ENCODE data around the gene NOC3L. TPM values are rescaled to one million over a fixed set of nuclear protein-coding genes. Genes with fewer than 3 reads are reported as not detected.
A peak's percentile ranks its signal among the peaks of the same experiment; 100 is the strongest.

Gene NOC3L
- total and polyA plus RNA-seq, 10 of the 15 experiments (the other 5 are each of a cell fraction or from before 2014, with no cell fraction given), result 27.8 to 51.4 (median 40.5) TPM

DNA sequence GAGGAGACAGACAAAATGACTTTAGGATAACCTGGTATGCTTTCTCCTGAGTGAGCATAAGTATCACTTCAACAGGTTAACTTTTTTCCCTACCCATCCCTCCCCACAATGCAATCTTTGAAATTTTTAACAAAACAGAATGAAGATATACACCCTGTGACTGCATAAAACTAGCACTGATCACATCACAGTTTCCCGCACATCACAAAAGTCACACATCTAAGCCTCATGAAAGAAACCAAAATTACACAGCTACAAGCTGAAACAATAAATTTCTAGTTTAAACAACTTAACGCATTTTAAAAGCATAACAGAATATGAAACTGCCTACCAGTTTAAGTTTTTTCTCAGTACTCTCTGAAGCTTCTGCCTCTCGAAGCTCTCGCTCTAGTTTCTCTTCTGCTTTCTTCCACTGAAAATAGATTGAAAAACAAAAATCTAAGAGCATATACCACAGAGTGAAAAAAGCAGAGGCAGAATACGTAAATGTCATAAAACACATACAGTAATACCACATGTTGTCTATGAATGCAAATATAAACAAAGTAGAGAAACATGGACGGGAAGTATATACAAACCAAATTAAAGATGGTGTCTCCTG lies 18.1 kb downstream of the NOC3L start (continued):
- TF ChIP-seq RAD51 (IDR thresholded peaks at IDR 0.05), result peak; percentile 33
- TF ChIP-seq, protein P1, sequence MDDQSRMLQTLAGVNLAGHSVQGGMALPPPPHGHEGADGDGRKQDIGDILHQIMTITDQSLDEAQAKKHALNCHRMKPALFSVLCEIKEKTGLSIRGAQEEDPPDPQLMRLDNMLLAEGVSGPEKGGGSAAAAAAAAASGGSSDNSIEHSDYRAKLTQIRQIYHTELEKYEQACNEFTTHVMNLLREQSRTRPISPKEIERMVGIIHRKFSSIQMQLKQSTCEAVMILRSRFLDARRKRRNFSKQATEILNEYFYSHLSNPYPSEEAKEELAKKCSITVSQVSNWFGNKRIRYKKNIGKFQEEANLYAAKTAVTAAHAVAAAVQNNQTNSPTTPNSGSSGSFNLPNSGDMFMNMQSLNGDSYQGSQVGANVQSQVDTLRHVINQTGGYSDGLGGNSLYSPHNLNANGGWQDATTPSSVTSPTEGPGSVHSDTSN (IDR thresholded peaks at IDR 0.05; ENCODE audit: insufficient replicate concordance, low read depth, low read length), result no peak
- no peak for TF ChIP-seq SP1 (IDR thresholded peaks at IDR 0.05; ENCODE audit: low read depth, low read length)
- TF ChIP-seq LARP7 (IDR thresholded peaks at IDR 0.05), result no peak
- TF ChIP-seq MYB (IDR thresholded peaks at IDR 0.05; ENCODE audit: borderline replicate concordance, low read depth, low read length), result no peak
- TF ChIP-seq REST (IDR thresholded peaks at IDR 0.05; ENCODE audit: low read depth, low read length), result no peak
- no peak for TF ChIP-seq JUNB (IDR thresholded peaks at IDR 0.05)
- TF ChIP-seq IKZF2 (IDR thresholded peaks at IDR 0.05), result peak in 1 of 2 experiments; percentile 34; a peak in 2 of 4 replicates
- TF ChIP-seq SMARCA5 (IDR thresholded peaks at IDR 0.05), result 0 out of 2 replicates have a peak, but pooled peaks have one; percentile 56
- peak; percentile 73 for TF ChIP-seq RUNX3 (IDR thresholded peaks at IDR 0.05; ENCODE audit: low read length)
- TF ChIP-seq ZNF217 (IDR thresholded peaks at IDR 0.05), result no peak; the same call in 1 of the 2 replicates
- no peak for TF ChIP-seq SUZ12 (IDR thresholded peaks at IDR 0.05; ENCODE audit: unreplicated experiment)
- TF ChIP-seq PRDM15 (CRISPR knock-in tag; IDR thresholded peaks at IDR 0.05), result no peak
- no peak for TF ChIP-seq KDM1A (IDR thresholded peaks at IDR 0.05; ENCODE audit: borderline replicate concordance)
- TF ChIP-seq BMI1 (IDR thresholded peaks at IDR 0.05; ENCODE audit: borderline replicate concordance), result no peak
- TF ChIP-seq PML (IDR thresholded peaks at IDR 0.05; ENCODE audit: low read length), result no peak
- no peak; the same call in none of the 2 replicates for TF ChIP-seq TBL1XR1 (IDR thresholded peaks at IDR 0.05; ENCODE audit: low read depth, low read length)
- no peak for TF ChIP-seq YBX1 (IDR thresholded peaks at IDR 0.05)
- TF ChIP-seq STAT3 (IDR thresholded peaks at IDR 0.05; ENCODE audit: low read depth, low read length), result 0 out of 2 replicates have a peak, but pooled peaks have one; percentile 21
- TF ChIP-seq NR2C1 (IDR thresholded peaks at IDR 0.05), result no peak
- no peak for TF ChIP-seq TAF1 (IDR thresholded peaks at IDR 0.05; ENCODE audit: borderline replicate concordance, low read depth, low read length)
- no peak for TF ChIP-seq ZSCAN29 (IDR thresholded peaks at IDR 0.05)
- TF ChIP-seq EED (IDR thresholded peaks at IDR 0.05; ENCODE audit: low read depth), result no peak
- peak; percentile 18; the same call in 1 of the 2 replicates for TF ChIP-seq CREB1 (IDR thresholded peaks at IDR 0.05; ENCODE audit: low read depth)

All from GM12878 (cell line).